GM10266 (cell line): ENCODE data around the gene CRELD2.
A peak's percentile ranks its signal among the peaks of the same experiment; 100 is the strongest.

Experiments used
- DNase-seq: peaks from one replicate; pipeline ENCODE4 v3.0.0; 2012; ENCODE audit errors: extremely low spot score
- CTCF ChIP-seq: IDR thresholded peaks from 2 replicates; pipeline ENCODE4 v1.5.1; 2012; ENCODE audit warnings: mild to moderate bottlenecking, low read depth; ENCODE audit not compliant: control insufficient read depth, insufficient read depth; ENCODE audit errors: missing control alignments

CRELD2 gene

GRCh38 chr22:49960159-49961004 lies 41.9 kb downstream of the CRELD2 start, which contains the start of gene PIM3:
TSS of gene PIM3 (plus strand) at chr22:49960772. CDS start at chr22:49960948, 176 bp downstream.
- peak; percentile 99 for DNase-seq
- TF ChIP-seq CTCF: no peak

- no peak for TF ChIP-seq CTCF
- no peak for DNase-seq
Observed at GRCh38 chr22:49961005-49961600, 42.7 kb downstream of the CRELD2 start.

GRCh38 chr22:49961601-49962011 lies 43.2 kb downstream of the CRELD2 start:
- DNase-seq: no peak
- no peak for TF ChIP-seq CTCF

- DNase-seq: peak; percentile 92
- TF ChIP-seq CTCF: no peak
Observed at GRCh38 chr22:49962012-49962750, 43.7 kb downstream of the CRELD2 start.

- DNase-seq: no peak
- no peak for TF ChIP-seq CTCF
Observed at GRCh38 chr22:49962751-49963646, 44.6 kb downstream of the CRELD2 start.

- DNase-seq: no peak
- no peak for TF ChIP-seq CTCF
Observed at GRCh38 chr22:49963647-49964026, 45.2 kb downstream of the CRELD2 start.
